GM20000 (cell line): ENCODE data around the gene REP15.

Source experiments
- DNase-seq: peaks from one replicate; pipeline ENCODE4 v3.0.0; 2012; ENCODE audit warnings: low spot score
- TF ChIP-seq, protein P1 (sequence below): IDR thresholded peaks from 2 replicates; pipeline ENCODE4 v1.5.1; 2012; ENCODE audit warnings: mild to moderate bottlenecking, control low read depth; ENCODE audit errors: extremely low read depth, missing control alignments

REP15 gene

DNA sequence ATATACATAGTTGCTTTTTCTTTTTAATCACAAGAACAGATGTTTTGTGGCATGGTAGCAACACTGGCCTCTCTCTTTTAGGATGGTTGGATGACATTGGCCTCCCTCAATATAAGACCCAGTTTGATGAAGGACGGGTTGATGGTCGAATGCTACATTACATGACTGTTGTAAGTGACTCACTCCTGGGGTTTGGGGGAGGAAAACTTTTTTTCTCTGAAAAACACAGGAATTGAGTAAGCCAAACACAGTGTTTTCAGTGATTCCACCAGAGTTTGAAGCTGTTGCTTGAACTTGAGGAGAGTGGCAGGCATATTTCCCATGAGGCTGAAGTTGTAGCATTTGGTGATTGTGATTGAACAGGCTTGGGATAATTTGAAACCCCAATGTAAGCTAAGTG lies 13.7 kb upstream of the REP15 start:
- DNase-seq = no peak
- TF ChIP-seq, protein P1, sequence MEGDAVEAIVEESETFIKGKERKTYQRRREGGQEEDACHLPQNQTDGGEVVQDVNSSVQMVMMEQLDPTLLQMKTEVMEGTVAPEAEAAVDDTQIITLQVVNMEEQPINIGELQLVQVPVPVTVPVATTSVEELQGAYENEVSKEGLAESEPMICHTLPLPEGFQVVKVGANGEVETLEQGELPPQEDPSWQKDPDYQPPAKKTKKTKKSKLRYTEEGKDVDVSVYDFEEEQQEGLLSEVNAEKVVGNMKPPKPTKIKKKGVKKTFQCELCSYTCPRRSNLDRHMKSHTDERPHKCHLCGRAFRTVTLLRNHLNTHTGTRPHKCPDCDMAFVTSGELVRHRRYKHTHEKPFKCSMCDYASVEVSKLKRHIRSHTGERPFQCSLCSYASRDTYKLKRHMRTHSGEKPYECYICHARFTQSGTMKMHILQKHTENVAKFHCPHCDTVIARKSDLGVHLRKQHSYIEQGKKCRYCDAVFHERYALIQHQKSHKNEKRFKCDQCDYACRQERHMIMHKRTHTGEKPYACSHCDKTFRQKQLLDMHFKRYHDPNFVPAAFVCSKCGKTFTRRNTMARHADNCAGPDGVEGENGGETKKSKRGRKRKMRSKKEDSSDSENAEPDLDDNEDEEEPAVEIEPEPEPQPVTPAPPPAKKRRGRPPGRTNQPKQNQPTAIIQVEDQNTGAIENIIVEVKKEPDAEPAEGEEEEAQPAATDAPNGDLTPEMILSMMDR = no peak

DNA sequence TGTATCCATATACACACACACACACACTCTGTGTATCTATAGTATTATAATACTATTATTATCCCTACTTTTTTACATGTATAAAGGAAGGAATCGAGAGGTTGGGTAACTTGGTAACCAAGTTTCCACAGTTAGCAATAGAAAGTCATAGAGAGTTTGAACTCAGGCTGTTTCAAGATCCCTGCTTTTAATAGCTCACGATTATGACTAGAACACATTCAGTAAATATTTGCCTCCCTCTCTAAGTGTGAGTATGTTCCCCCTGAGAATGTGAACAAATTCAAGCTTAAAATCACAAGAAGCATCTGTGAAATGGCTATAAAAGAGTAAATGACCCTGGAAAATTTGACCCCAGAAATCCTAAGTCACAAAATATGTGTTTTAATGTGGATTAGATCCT lies 11.0 kb upstream of the REP15 start:
- DNase-seq = no peak
- TF ChIP-seq, protein P1 = no peak

DNA sequence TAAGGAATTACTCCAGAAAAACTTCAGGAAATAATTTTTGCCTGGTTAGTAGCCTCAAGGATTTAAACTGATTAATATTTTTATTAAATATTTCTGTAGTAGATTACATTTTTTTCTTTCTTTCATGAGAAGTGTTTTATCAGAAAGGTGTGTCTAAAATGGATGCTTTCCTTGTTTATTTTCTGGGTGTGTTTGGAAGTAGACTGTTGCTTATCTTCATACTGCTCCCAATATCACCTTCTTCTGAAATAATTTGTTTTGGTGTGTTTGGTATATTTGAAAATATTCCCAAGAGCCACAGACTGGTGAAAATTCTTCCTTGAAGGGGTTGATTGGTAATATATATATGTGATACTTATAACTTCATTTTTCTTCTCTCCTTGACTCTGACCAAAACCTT lies 10.1 kb upstream of the REP15 start:
- DNase-seq = no peak
- TF ChIP-seq, protein P1 = no peak

DNA sequence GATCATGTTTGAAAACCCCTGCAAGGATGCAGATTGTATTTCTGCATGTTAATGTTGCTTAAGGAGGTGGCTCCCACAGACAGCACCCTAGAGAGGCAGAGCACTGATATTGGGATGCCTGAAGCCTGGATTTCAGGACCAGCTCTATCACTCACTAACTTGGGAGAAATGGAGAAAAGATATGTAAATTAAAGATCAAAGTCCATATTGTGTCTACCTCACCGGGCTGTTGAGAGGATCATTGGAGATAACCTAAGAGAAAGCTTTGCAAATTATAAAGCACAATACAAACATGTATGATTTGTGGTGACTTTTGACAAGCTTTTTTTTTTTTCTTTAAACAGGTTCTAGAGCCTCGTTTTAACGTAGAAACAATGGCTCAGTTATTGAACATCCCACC lies 7.6 kb upstream of the REP15 start:
- no peak for DNase-seq
- TF ChIP-seq, protein P1 = no peak

DNA sequence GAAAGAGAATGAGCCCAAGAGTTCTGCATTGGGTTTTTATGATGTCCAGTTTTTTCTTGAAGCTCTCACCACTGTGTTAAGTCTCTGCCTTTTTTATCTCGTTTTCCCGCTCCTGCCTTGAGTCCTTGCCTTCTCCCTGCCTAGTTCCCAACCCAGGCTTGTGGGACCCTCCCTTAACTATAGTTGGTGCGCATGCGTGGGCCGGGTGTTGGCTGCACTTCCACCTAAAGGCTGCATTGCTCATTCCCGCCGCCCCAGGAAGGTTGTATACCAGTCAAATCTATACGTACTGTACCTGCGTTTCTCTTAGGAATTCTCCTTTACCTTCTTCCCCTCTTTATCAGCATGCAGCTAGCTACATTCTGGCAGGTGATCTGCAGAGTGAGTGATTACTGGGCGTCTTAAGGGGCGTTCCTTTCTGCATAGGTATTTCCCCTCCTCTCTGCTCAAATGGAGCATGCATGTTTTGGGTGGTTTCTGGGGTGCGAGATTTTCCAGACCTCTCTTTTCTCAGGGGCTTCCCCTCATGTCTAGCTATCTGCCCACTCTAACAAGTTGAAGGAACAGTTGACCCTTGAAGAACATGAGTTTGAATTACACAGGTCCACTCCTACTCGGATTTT lies 6.6 kb upstream of the REP15 start:
- TF ChIP-seq, protein P1 = no peak
- no peak for DNase-seq

DNA sequence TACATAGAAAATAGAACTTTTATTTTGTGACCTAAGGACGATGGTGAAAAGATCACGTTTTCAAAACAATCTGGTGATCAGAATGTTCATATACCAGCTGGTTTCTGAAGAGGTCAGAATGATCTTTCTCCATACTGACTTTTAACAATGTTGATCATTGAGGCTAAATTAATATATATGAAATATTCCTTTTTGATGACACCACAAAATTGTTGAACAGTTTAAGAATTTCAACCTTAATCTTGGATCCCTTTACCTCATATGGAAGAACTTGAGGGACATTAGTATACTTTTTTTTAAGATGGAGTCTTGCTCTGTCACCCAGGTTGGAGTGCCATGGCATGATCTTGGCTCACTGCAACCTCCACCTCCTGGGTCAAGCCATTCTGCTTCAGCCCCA lies 2.8 kb upstream of the REP15 start:
- DNase-seq = no peak
- TF ChIP-seq, protein P1 = no peak

DNA sequence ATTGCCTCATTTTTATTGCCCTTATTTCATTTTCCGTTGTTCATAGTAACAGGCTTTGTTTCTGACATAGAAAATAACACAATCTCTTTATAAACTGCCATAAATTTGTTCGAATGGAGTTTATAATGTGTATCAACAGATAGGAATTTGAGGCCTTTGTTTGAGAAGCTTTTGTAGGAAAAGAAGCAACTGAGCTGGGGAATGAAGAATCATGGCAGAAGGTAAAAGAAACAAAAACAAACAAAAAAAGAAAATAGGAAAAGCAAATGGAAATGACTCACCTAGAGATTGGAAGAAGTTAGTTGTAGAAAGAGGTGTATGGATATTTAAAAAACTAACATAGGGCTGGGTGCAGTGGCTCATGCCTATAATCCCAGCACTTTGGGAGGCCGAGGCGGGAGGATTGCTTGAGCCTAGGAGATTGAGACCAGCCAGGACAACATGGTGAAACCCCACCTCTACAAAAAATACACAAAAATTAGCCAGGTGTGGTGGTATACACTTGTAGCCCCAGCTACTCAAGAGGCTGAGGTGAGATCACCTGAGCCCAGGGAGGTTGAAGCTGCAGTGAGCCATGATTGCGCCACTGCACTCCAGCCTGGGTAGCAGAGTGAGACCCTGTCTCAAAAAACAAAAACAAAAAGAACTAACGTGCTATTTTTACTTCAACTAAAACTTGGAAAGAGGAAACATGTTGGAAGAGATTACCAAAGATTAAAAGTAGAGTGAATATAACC lies 523 bp upstream of the REP15 start:
- TF ChIP-seq, protein P1 = no peak
- no peak for DNase-seq
